Endothelial cell of umbilical vein (primary cell): ENCODE measurements around the gene KRT84. TPM values are rescaled to one million over a fixed set of nuclear protein-coding genes. Genes with fewer than 3 reads are reported as not detected.

Source experiments
- BruUV-seq: library from RNA; stranded (reverse); fragments of 400-500 nt; replicated peaks from 2 replicates; lab custom pipeline; 2021; lab: Mats Ljungman, UMichigan
- CTCF ChIA-PET: fragments of 300-600, 350-600 bp; sonication (Branson Sonifier 250); formaldehyde crosslinking; loops from one replicate; lab custom pipeline; 2021; ENCODE audit warnings: antibody characterized with exemption, inconsistent platforms; lab: Charles Lee
- POLR2A ChIA-PET: fragments of 300-600, 350-600 bp; sonication (Branson Sonifier 250); formaldehyde crosslinking; loops from one replicate; lab custom pipeline; 2021; ENCODE audit warnings: antibody characterized with exemption, inconsistent platforms; lab: Charles Lee
- DNase-seq: peaks from one replicate; pipeline ENCODE4 v3.0.0-alpha.2; 2011; ENCODE audit warnings: low read depth, low spot score
- FAIRE-seq: peaks from 2 replicates; lab custom pipeline; 2011; peaks lifted over from hg19 to GRCh38; lab: Jason Lieb, UNC
- H2AFZ ChIP-seq: 2 replicates; pipeline ENCODE4 v1.6.0; 2012; ENCODE audit warnings: low read depth, low read length, control low read depth, inconsistent platforms
- H3K27ac ChIP-seq: 2 replicates; pipeline ENCODE4 v1.5.1; 2011; ENCODE audit warnings: low read depth, mild to moderate bottlenecking, control low read depth, low read length, moderate library complexity; ENCODE audit not compliant: insufficient read depth
- H3K27me3 ChIP-seq, 2 experiments: 2 replicates each; pipeline versions ENCODE4 v1.6.0 to v1.6.1; 2011; ENCODE audit warnings: low read length in 2 of 2, mixed read lengths in 1 of 2; ENCODE audit not compliant: control insufficient read depth in 2 of 2, insufficient read depth in 2 of 2
- H3K36me3 ChIP-seq, 2 experiments: 2 replicates in 1 of 2; 3 replicates in 1 of 2; pipeline ENCODE4 v1.5.1; 2011; ENCODE audit warnings: low read length in 2 of 2, mild to moderate bottlenecking in 1 of 2, moderate library complexity in 1 of 2; ENCODE audit not compliant: control insufficient read depth in 2 of 2, insufficient read depth in 2 of 2; ENCODE audit errors: extremely low read depth in 1 of 2
- H3K4me1 ChIP-seq: 3 replicates; pipeline ENCODE4 v1.5.1; 2011; ENCODE audit warnings: mild to moderate bottlenecking, low read length; ENCODE audit not compliant: control insufficient read depth, insufficient read depth; ENCODE audit errors: extremely low read depth
- H3K4me2 ChIP-seq: 2 replicates; pipeline ENCODE4 v1.6.1; 2011; ENCODE audit warnings: low read length, control low read depth, mixed read lengths; ENCODE audit not compliant: insufficient read depth
- H3K4me3 ChIP-seq, 3 experiments: fragments of 200-600 bp in 1 of 3; sonication (generic), shearing (Covaris generic) in 1 of 3; replicated peaks in 1 of 3; 2 replicates each; pipeline ENCODE4 v1.5.1; 2011 to 2016; ENCODE audit warnings: control low read depth in 3 of 3, low read length in 3 of 3, mild to moderate bottlenecking in 2 of 3, inconsistent platforms in 1 of 3, low read depth in 1 of 3, moderate library complexity in 1 of 3; ENCODE audit not compliant: insufficient read depth in 1 of 3
- H3K79me2 ChIP-seq: 2 replicates; pipeline ENCODE4 v1.6.0; 2012; ENCODE audit warnings: low read length, inconsistent platforms; ENCODE audit not compliant: control insufficient read depth, insufficient read depth
- H3K9ac ChIP-seq: replicated peaks from 2 replicates; pipeline ENCODE3; 2011; ENCODE audit warnings: low read length, control low read depth; ENCODE audit not compliant: insufficient read depth; ENCODE audit errors: extremely low read depth
- H3K9me1 ChIP-seq: replicated peaks from 3 replicates; pipeline ENCODE4 v1.6.0; 2011; ENCODE audit warnings: mild to moderate bottlenecking, low read length; ENCODE audit not compliant: control insufficient read depth, insufficient read depth; ENCODE audit errors: extremely low read depth
- H3K9me3 ChIP-seq: replicated peaks from 2 replicates; pipeline ENCODE4 v1.5.1; 2012; ENCODE audit warnings: low read length, inconsistent platforms; ENCODE audit not compliant: control insufficient read depth, insufficient read depth
- H4K20me1 ChIP-seq: replicated peaks from 2 replicates; pipeline ENCODE3; 2011; ENCODE audit warnings: mild to moderate bottlenecking, low read length; ENCODE audit not compliant: control insufficient read depth, insufficient read depth; ENCODE audit errors: extremely low read depth
- FOS ChIP-seq: IDR thresholded peaks from 2 replicates; pipeline ENCODE4 v1.6.1; 2011; ENCODE audit warnings: mild to moderate bottlenecking, low read length, moderate library complexity, borderline replicate concordance; ENCODE audit not compliant: insufficient read depth
- MYC ChIP-seq: IDR thresholded peaks from one replicate; pipeline ENCODE4 v1.6.1; 2011; ENCODE audit warnings: mild to moderate bottlenecking, low read depth, low read length
- POLR2A ChIP-seq: IDR thresholded peaks from 2 replicates; pipeline ENCODE4 v1.6.1; 2012; ENCODE audit warnings: low read depth, mild to moderate bottlenecking, control low read depth, low read length
- POLR2AphosphoS5 ChIP-seq: IDR thresholded peaks from 2 replicates; pipeline ENCODE4 v1.6.1; 2012; ENCODE audit warnings: low read depth, mild to moderate bottlenecking, control low read depth, low read length, moderate library complexity; ENCODE audit not compliant: insufficient read depth
- dilution Hi-C: fragments of 300-500 bp; cut with MboI; formaldehyde crosslinking; loops from one replicate; pipeline ENCODE4 v1.15.0; 2019; ENCODE audit warnings: low sequenced_read_pairs; ENCODE audit not compliant: extremely low pct_ligation_motif_present
- intact Hi-C: fragments of 100-400 bp; cut with micrococcal nuclease; formaldehyde crosslinking; loops from one replicate; pipeline ENCODE4 v1.10.0; 2022
- polyA plus RNA-seq, 4 experiments: library from polyadenylated mRNA; depleted of rRNA in 3 of 4; stranded (reverse) in 3 of 4; unstranded in 1 of 4; fragments of >200 nt; gene quantifications; 2 replicates each; pipeline versions ENCODE4 v1.2.1 to v1.2.3, GENCODE V29; 2011 to 2012; ENCODE audit warnings: missing spikeins in 1 of 4
- total RNA-seq: library from RNA; stranded (reverse); gene quantifications from 2 replicates; pipeline ENCODE4 v1.2.3, GENCODE V29; 2021
- TF ChIP-seq, protein P1 (sequence below), 2 donors: IDR thresholded peaks; 1 replicate in 1 of 2; 2 replicates in 1 of 2; pipeline ENCODE4 v1.5.1; 2011; ENCODE audit warnings: low read length in 2 of 2, mild to moderate bottlenecking in 2 of 2, moderate library complexity in 2 of 2, control low read depth in 1 of 2, inconsistent platforms in 1 of 2, low read depth in 1 of 2; ENCODE audit not compliant: insufficient read depth in 1 of 2; ENCODE audit errors: extremely low read depth in 1 of 2

Gene KRT84
- total and polyA plus RNA-seq, 2 donors (not counting 3 experiments of a cell fraction or from before 2014, with no cell fraction given) = not detected

DNA sequence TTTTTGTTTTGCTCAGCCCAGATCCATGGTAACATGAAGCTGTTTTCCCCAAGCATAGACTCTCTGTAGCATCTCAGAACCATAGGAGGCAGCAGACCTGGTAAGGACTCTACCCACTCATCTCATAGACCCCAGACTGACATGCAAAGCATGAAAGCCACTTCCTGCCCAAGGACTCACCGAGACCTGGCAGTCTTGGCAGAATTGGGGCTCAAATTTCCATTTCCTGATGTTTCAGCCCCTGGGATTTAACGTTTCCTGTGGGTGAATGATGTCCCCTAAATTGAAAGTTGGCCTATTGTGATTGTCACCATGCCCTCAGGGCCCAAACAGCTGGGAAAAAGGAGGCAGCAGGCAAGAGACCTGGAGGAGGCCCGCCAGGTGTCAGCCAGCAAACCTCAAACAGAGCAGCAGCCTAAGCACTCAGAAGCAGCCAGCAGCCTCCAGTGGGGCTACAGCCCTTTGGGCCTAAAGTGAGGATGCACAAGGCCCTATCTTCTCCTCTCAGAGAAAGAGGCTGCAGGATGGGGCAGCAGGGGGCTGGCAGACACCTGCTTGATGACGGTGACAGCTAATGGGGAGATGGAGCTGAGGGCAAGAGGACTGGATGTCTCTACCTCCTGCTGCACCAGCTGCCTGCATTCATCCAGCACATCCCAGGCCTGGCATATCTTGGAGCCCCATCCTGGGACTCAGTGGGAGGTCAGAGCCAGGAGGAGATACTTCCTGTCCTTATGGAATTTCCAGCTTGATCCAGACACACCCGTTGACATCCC lies 26.7 kb downstream of the KRT84 start:
- intact Hi-C loops (no loop called here), dilution Hi-C loops (no loop called here)
- Histone ChIP-seq H3K9me3 (no peaks in the 10 kb centered on the region), H3K4me2 (no peak overlapping the region), H3K36me3 (no peaks in the 10 kb centered on the region), H3K27ac (no peak overlapping the region), H3K9me1 (no peaks in the 10 kb centered on the region), H3K79me2 (no peaks in the 10 kb centered on the region), H4K20me1 (no peaks in the 10 kb centered on the region), H2AFZ (no peak overlapping the region), H3K9ac (no peak overlapping the region), H3K27me3 (peaks cover under 1 to 11% of the 10 kb centered on the region in 2 experiments), H3K4me3 (no peak overlapping the region), H3K4me1 (no peaks in the 10 kb centered on the region)
- DNase-seq = no peak
- ChIA-PET CTCF (interaction anchor here (1.0 to 1.4 kb wide), 3 partner anchors 9 to 521 kb away, joined by 3 to 4 read pairs (median 3); no protein-coding TSS in a partner anchor), POLR2A (no interaction called here)
- no peak for FAIRE-seq
- BruUV-seq = no TSS peak
- TF ChIP-seq, protein P1, sequence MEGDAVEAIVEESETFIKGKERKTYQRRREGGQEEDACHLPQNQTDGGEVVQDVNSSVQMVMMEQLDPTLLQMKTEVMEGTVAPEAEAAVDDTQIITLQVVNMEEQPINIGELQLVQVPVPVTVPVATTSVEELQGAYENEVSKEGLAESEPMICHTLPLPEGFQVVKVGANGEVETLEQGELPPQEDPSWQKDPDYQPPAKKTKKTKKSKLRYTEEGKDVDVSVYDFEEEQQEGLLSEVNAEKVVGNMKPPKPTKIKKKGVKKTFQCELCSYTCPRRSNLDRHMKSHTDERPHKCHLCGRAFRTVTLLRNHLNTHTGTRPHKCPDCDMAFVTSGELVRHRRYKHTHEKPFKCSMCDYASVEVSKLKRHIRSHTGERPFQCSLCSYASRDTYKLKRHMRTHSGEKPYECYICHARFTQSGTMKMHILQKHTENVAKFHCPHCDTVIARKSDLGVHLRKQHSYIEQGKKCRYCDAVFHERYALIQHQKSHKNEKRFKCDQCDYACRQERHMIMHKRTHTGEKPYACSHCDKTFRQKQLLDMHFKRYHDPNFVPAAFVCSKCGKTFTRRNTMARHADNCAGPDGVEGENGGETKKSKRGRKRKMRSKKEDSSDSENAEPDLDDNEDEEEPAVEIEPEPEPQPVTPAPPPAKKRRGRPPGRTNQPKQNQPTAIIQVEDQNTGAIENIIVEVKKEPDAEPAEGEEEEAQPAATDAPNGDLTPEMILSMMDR (IDR thresholded peaks at IDR 0.05; ENCODE audit: extremely low read depth in 1 of 2, insufficient read depth in 1 of 2, low read depth in 1 of 2, low read length in 2 of 2) = no peak
- no peak for TF ChIP-seq POLR2AphosphoS5
- TF ChIP-seq MYC = no peak
- TF ChIP-seq POLR2A = no peak
- TF ChIP-seq FOS = no peak
